Endothelial cell of umbilical vein (primary cell): ENCODE data around the gene PEX5L. TPM values are rescaled to one million over a fixed set of nuclear protein-coding genes. Genes with fewer than 3 reads are reported as not detected.

Experiments
- BruUV-seq: library from RNA; stranded (reverse); fragments of 400-500 nt; replicated peaks from 2 replicates; lab custom pipeline; 2021; lab: Mats Ljungman, UMichigan
- CTCF ChIA-PET: fragments of 300-600, 350-600 bp; sonication (Branson Sonifier 250); formaldehyde crosslinking; loops from one replicate; lab custom pipeline; 2021; ENCODE audit warnings: antibody characterized with exemption, inconsistent platforms; lab: Charles Lee
- POLR2A ChIA-PET: fragments of 300-600, 350-600 bp; sonication (Branson Sonifier 250); formaldehyde crosslinking; loops from one replicate; lab custom pipeline; 2021; ENCODE audit warnings: antibody characterized with exemption, inconsistent platforms; lab: Charles Lee
- DNase-seq: peaks from one replicate; pipeline ENCODE4 v3.0.0-alpha.2; 2011; ENCODE audit warnings: low read depth, low spot score
- FAIRE-seq: peaks from 2 replicates; lab custom pipeline; 2011; peaks lifted over from hg19 to GRCh38; lab: Jason Lieb, UNC
- H2AFZ ChIP-seq: 2 replicates; pipeline ENCODE4 v1.6.0; 2012; ENCODE audit warnings: low read depth, low read length, control low read depth, inconsistent platforms
- H3K27ac ChIP-seq: 2 replicates; pipeline ENCODE4 v1.5.1; 2011; ENCODE audit warnings: low read depth, mild to moderate bottlenecking, control low read depth, low read length, moderate library complexity; ENCODE audit not compliant: insufficient read depth
- H3K27me3 ChIP-seq, 2 experiments: 2 replicates each; pipeline versions ENCODE4 v1.6.0 to v1.6.1; 2011; ENCODE audit warnings: low read length in 2 of 2, mixed read lengths in 1 of 2; ENCODE audit not compliant: control insufficient read depth in 2 of 2, insufficient read depth in 2 of 2
- H3K36me3 ChIP-seq, 2 experiments: 2 replicates in 1 of 2; 3 replicates in 1 of 2; pipeline ENCODE4 v1.5.1; 2011; ENCODE audit warnings: low read length in 2 of 2, mild to moderate bottlenecking in 1 of 2, moderate library complexity in 1 of 2; ENCODE audit not compliant: control insufficient read depth in 2 of 2, insufficient read depth in 2 of 2; ENCODE audit errors: extremely low read depth in 1 of 2
- H3K4me1 ChIP-seq: 3 replicates; pipeline ENCODE4 v1.5.1; 2011; ENCODE audit warnings: mild to moderate bottlenecking, low read length; ENCODE audit not compliant: control insufficient read depth, insufficient read depth; ENCODE audit errors: extremely low read depth
- H3K4me2 ChIP-seq: 2 replicates; pipeline ENCODE4 v1.6.1; 2011; ENCODE audit warnings: low read length, control low read depth, mixed read lengths; ENCODE audit not compliant: insufficient read depth
- H3K4me3 ChIP-seq, 3 experiments: fragments of 200-600 bp in 1 of 3; sonication (generic), shearing (Covaris generic) in 1 of 3; replicated peaks in 1 of 3; 2 replicates each; pipeline ENCODE4 v1.5.1; 2011 to 2016; ENCODE audit warnings: control low read depth in 3 of 3, low read length in 3 of 3, mild to moderate bottlenecking in 2 of 3, inconsistent platforms in 1 of 3, low read depth in 1 of 3, moderate library complexity in 1 of 3; ENCODE audit not compliant: insufficient read depth in 1 of 3
- H3K79me2 ChIP-seq: 2 replicates; pipeline ENCODE4 v1.6.0; 2012; ENCODE audit warnings: low read length, inconsistent platforms; ENCODE audit not compliant: control insufficient read depth, insufficient read depth
- H3K9ac ChIP-seq: replicated peaks from 2 replicates; pipeline ENCODE3; 2011; ENCODE audit warnings: low read length, control low read depth; ENCODE audit not compliant: insufficient read depth; ENCODE audit errors: extremely low read depth
- H3K9me1 ChIP-seq: replicated peaks from 3 replicates; pipeline ENCODE4 v1.6.0; 2011; ENCODE audit warnings: mild to moderate bottlenecking, low read length; ENCODE audit not compliant: control insufficient read depth, insufficient read depth; ENCODE audit errors: extremely low read depth
- H3K9me3 ChIP-seq: replicated peaks from 2 replicates; pipeline ENCODE4 v1.5.1; 2012; ENCODE audit warnings: low read length, inconsistent platforms; ENCODE audit not compliant: control insufficient read depth, insufficient read depth
- H4K20me1 ChIP-seq: replicated peaks from 2 replicates; pipeline ENCODE3; 2011; ENCODE audit warnings: mild to moderate bottlenecking, low read length; ENCODE audit not compliant: control insufficient read depth, insufficient read depth; ENCODE audit errors: extremely low read depth
- EZH2 ChIP-seq: IDR thresholded peaks from 2 replicates; pipeline ENCODE4 v1.6.1; 2012; ENCODE audit warnings: borderline replicate concordance, low read depth, mild to moderate bottlenecking, moderate library complexity, low read length, inconsistent platforms; ENCODE audit not compliant: severe bottlenecking
- FOS ChIP-seq: IDR thresholded peaks from 2 replicates; pipeline ENCODE4 v1.6.1; 2011; ENCODE audit warnings: mild to moderate bottlenecking, low read length, moderate library complexity, borderline replicate concordance; ENCODE audit not compliant: insufficient read depth
- GATA2 ChIP-seq: IDR thresholded peaks from 2 replicates; pipeline ENCODE4 v1.7.0; 2011; ENCODE audit warnings: low read depth, mild to moderate bottlenecking, moderate library complexity, mixed read lengths, low read length; ENCODE audit not compliant: insufficient read length, insufficient read depth
- JUN ChIP-seq: IDR thresholded peaks from 2 replicates; pipeline ENCODE4 v1.6.1; 2011; ENCODE audit warnings: borderline replicate concordance, low read depth; ENCODE audit not compliant: insufficient read length, insufficient read depth
- MAX ChIP-seq: IDR thresholded peaks from 2 replicates; pipeline ENCODE4 v1.6.1; 2011; ENCODE audit not compliant: insufficient read depth, insufficient read length
- MYC ChIP-seq: IDR thresholded peaks from one replicate; pipeline ENCODE4 v1.6.1; 2011; ENCODE audit warnings: mild to moderate bottlenecking, low read depth, low read length
- POLR2A ChIP-seq: IDR thresholded peaks from 2 replicates; pipeline ENCODE4 v1.6.1; 2012; ENCODE audit warnings: low read depth, mild to moderate bottlenecking, control low read depth, low read length
- POLR2AphosphoS5 ChIP-seq: IDR thresholded peaks from 2 replicates; pipeline ENCODE4 v1.6.1; 2012; ENCODE audit warnings: low read depth, mild to moderate bottlenecking, control low read depth, low read length, moderate library complexity; ENCODE audit not compliant: insufficient read depth
- dilution Hi-C: fragments of 300-500 bp; cut with MboI; formaldehyde crosslinking; loops from one replicate; pipeline ENCODE4 v1.15.0; 2019; ENCODE audit warnings: low sequenced_read_pairs; ENCODE audit not compliant: extremely low pct_ligation_motif_present
- intact Hi-C: fragments of 100-400 bp; cut with micrococcal nuclease; formaldehyde crosslinking; loops from one replicate; pipeline ENCODE4 v1.10.0; 2022
- polyA plus RNA-seq, 4 experiments: library from polyadenylated mRNA; depleted of rRNA in 3 of 4; stranded (reverse) in 3 of 4; unstranded in 1 of 4; fragments of >200 nt; gene quantifications; 2 replicates each; pipeline versions ENCODE4 v1.2.1 to v1.2.3, GENCODE V29; 2011 to 2012; ENCODE audit warnings: missing spikeins in 1 of 4
- total RNA-seq: library from RNA; stranded (reverse); gene quantifications from 2 replicates; pipeline ENCODE4 v1.2.3, GENCODE V29; 2021
- TF ChIP-seq, protein P1 (sequence below), 2 donors: IDR thresholded peaks; 1 replicate in 1 of 2; 2 replicates in 1 of 2; pipeline ENCODE4 v1.5.1; 2011; ENCODE audit warnings: low read length in 2 of 2, mild to moderate bottlenecking in 2 of 2, moderate library complexity in 2 of 2, control low read depth in 1 of 2, inconsistent platforms in 1 of 2, low read depth in 1 of 2; ENCODE audit not compliant: insufficient read depth in 1 of 2; ENCODE audit errors: extremely low read depth in 1 of 2

The PEX5L gene
- total and polyA plus RNA-seq, 2 donors (not counting 3 experiments of a cell fraction or from before 2014, with no cell fraction given): not detected

GRCh38 chr3:179884136-179884535, 152.6 kb downstream of the PEX5L start:
- no peak overlapping the region for H3K9ac ChIP-seq
- TF ChIP-seq EZH2: no peak
- TF ChIP-seq FOS: no peak
- no peak for TF ChIP-seq POLR2AphosphoS5
- TF ChIP-seq JUN: no peak
- TF ChIP-seq, protein P1, sequence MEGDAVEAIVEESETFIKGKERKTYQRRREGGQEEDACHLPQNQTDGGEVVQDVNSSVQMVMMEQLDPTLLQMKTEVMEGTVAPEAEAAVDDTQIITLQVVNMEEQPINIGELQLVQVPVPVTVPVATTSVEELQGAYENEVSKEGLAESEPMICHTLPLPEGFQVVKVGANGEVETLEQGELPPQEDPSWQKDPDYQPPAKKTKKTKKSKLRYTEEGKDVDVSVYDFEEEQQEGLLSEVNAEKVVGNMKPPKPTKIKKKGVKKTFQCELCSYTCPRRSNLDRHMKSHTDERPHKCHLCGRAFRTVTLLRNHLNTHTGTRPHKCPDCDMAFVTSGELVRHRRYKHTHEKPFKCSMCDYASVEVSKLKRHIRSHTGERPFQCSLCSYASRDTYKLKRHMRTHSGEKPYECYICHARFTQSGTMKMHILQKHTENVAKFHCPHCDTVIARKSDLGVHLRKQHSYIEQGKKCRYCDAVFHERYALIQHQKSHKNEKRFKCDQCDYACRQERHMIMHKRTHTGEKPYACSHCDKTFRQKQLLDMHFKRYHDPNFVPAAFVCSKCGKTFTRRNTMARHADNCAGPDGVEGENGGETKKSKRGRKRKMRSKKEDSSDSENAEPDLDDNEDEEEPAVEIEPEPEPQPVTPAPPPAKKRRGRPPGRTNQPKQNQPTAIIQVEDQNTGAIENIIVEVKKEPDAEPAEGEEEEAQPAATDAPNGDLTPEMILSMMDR (IDR thresholded peaks at IDR 0.05; ENCODE audit: extremely low read depth in 1 of 2, insufficient read depth in 1 of 2, low read depth in 1 of 2, low read length in 2 of 2): no peak
- no peak for TF ChIP-seq MYC
- no peak for TF ChIP-seq POLR2A
- no peak for TF ChIP-seq GATA2
- TF ChIP-seq MAX: no peak
- no peaks in the 10 kb centered on the region for H3K4me1 ChIP-seq
- no peaks in the 10 kb centered on the region for H3K9me3 ChIP-seq
- H3K9me1 ChIP-seq: no peaks in the 10 kb centered on the region
- H3K4me2 ChIP-seq: no peak overlapping the region
- no peak overlapping the region for H2AFZ ChIP-seq
- H3K36me3 ChIP-seq: no peaks in the 10 kb centered on the region
- H4K20me1 ChIP-seq: no peaks in the 10 kb centered on the region
- no peak overlapping the region for H3K4me3 ChIP-seq
- no peak for FAIRE-seq
- dilution Hi-C loops: no loop called here
- H3K79me2 ChIP-seq: no peaks in the 10 kb centered on the region
- POLR2A ChIA-PET: no interaction called here
- CTCF ChIA-PET: interaction anchor here (0.6 kb wide), 1 partner anchor 234 kb away, joined by 5 read pairs; no protein-coding TSS in a partner anchor
- no TSS peak for BruUV-seq
- no peak overlapping the region for H3K27ac ChIP-seq
- no peaks in the 10 kb centered on the region for H3K27me3 ChIP-seq
- DNase-seq: no peak
- intact Hi-C loops: no loop called here
